ENCODE results near the gene SCYL2.

Gene SCYL2

DNA sequence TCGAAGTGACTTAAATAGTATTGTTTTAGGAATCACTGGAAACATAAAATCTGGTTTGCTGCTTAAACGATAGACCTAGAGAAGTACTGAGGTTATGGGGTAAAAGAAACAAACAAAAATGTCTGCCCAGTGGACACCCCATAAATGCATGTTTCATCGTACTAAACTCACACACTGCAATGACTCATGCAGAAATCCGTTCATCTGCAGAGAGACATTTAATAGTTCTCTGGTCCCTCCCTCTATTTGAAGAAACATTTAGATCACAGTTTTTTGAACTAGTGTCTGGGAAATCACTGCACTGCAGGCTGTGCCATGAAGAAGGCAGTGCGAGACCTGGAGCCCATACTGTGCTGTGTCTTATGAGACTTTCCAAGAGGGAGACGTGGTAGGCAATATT, 115.4 kb downstream of the SCYL2 start:
- DNase-seq, result no peak

DNA sequence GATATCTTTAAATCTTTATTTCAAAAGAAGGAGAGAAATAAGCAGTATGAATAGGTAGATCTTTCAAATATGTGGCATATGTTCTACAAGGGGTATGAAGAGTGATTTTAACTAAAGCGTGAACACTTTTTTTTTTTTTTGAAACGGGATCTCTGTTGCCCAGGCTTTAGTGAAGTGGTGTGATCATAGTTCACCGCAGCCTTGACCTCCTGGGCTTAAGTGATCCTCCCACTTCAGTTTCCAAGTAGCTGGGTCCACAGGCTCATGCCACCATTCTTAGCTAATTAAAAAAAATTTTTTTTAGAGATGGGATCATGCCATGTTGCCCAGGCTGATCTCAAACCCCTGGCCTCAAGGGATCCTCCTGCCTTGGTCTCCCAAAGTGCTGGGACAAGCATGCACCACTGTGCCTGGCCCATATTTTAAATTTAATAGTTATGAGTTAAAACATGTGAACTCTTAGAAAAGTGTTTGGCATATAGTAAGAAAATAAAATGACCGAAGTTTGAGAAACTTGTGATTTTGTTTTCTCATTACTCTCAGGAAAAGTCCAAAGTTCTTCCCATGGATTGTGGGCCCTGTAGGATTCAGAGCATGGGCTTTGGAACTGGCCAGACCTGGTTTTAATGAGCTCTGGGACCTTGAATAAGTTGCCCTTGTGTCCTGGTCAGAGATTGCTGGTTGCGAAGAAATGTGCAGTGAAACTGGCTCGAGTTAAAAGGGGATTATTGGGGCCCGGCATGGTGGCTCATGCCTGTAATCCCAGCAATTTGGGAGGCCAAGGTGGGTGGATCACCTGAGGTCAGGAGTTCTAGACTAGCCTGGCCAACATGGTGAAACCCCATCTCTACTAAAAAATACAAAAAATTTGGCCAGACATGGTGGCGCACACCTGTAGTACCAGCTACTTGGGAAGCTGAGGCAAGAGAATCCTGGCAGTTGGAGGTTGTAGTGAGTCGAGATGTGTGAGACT, 116.9 kb downstream of the SCYL2 start:
- DNase-seq, result no peak

DNA sequence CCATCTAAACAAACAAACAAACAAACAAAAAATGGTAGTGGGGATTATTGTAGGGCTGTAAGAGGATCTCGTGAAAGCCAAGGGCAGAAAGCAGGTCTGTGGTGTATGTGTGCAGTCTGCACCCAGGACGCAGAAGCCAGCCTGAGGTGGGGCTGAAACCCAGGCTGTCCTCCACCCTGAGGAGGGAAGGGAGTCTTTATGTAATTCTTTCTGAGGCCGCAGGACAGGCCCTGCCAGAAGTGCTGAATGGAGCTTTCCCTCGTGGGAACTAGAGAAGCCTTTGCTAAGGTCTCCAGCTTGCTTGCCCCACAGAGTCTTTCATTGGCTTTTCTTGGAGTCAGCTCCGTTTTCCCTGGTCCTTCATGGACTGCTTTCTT, 117.6 kb downstream of the SCYL2 start:
- no peak for DNase-seq

DNA sequence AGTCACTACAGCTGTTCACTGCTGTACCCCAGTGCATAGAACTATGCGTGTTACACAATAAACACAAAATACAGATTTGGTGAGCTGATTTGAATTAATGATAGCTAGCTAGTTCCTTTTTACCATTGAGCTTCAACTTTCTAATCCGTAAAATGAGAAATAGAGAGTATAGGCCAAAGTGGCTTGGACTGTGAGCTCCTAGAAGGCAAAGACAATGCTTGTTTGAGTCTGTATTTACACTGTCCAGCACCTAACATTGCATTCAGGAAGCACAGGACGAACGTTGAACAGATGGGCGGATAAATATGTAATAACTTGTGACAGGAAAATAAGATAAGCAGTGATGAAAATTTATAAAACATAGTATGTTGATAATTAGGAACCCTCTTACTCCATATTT, 121.4 kb downstream of the SCYL2 start:
- DNase-seq, result no peak
